ENCODE results near the gene SLC19A1. TPM values are rescaled to one million over a fixed set of nuclear protein-coding genes. Genes with fewer than 3 reads are reported as not detected.

Gene SLC19A1
- total and polyA plus RNA-seq, 8 donors, result 2.9 to 23.3 (median 5.3) TPM

GRCh38 chr21:45546636-45547544 is 4.7 kb upstream of the SLC19A1 start:
- 71 to 73% (median 72%) methylated on average over 16 of the region's 16 CpGs for WGBS, 5 donors
- TF ChIP-seq POLR2AphosphoS5 (IDR thresholded peaks at IDR 0.05), result no peak
- TF ChIP-seq POLR2A (IDR thresholded peaks at IDR 0.05), result no peak
- TF ChIP-seq CTCF (IDR thresholded peaks at IDR 0.05), result no peak
- TF ChIP-seq EP300 (IDR thresholded peaks at IDR 0.05), result no peak
- intact Hi-C loops (cut with DNase I; ENCODE audit: low total_unique reads), result no loop called here

GRCh38 chr21:45545691-45546531 is 3.7 kb upstream of the SLC19A1 start:
- H3K4me3 ChIP-seq, result no peak overlapping the region
- peaks cover 14 to 43% (median 27%) of the 10 kb centered on the region in 4 donors for H3K4me1 ChIP-seq
- TF ChIP-seq CTCF (IDR thresholded peaks at IDR 0.05), result no peak
- no peak for TF ChIP-seq EP300 (IDR thresholded peaks at IDR 0.05)
- no peak for TF ChIP-seq POLR2AphosphoS5 (IDR thresholded peaks at IDR 0.05)
- no peak for TF ChIP-seq POLR2A (IDR thresholded peaks at IDR 0.05)
- WGBS, 5 donors, result 87 to 93% (median 89%) methylated on average over 22 of the region's 22 CpGs
- no peak overlapping the region for H3K27ac ChIP-seq
- intact Hi-C loops (cut with DNase I; ENCODE audit: low total_unique reads), result no loop called here
- peaks cover 0 to 11% (median 0%) of the 10 kb centered on the region in 3 donors for H3K27me3 ChIP-seq
- no peaks in the 10 kb centered on the region for H3K9me3 ChIP-seq
- DNase-seq, result peak in 1 of 2 donors; percentile 22
- no peaks in the 10 kb centered on the region for H3K36me3 ChIP-seq

More at GRCh38 chr21:45546636-45547544, 4.7 kb upstream of the SLC19A1 start:
- Histone ChIP-seq H3K4me1 (peaks cover 6 to 41% (median 19%) of the 10 kb centered on the region in 4 donors), H3K27me3 (peaks cover 0 to 11% (median 0%) of the 10 kb centered on the region in 3 donors), H3K9me3 (no peaks in the 10 kb centered on the region), H3K36me3 (no peaks in the 10 kb centered on the region), H3K27ac (no peak overlapping the region), H3K4me3 (no peak overlapping the region)
- no peak for DNase-seq

GRCh38 chr21:45545236-45545570 is 3.0 kb upstream of the SLC19A1 start:
- Histone ChIP-seq H3K4me3 (no peak overlapping the region), H3K27me3 (peaks cover 0 to 9% (median 0%) of the 10 kb centered on the region in 3 donors), H3K27ac (no peak overlapping the region), H3K36me3 (no peaks in the 10 kb centered on the region), H3K9me3 (no peaks in the 10 kb centered on the region), H3K4me1 (peaks cover 14 to 40% (median 31%) of the 10 kb centered on the region in 4 donors)
- TF ChIP-seq POLR2AphosphoS5 (IDR thresholded peaks at IDR 0.05) (no peak), POLR2A (IDR thresholded peaks at IDR 0.05) (no peak), EP300 (IDR thresholded peaks at IDR 0.05) (no peak), CTCF (IDR thresholded peaks at IDR 0.05) (no peak)
- DNase-seq, result no peak
- intact Hi-C loops (cut with DNase I; ENCODE audit: low total_unique reads), result no loop called here
- 90 to 96% (median 94%) methylated on average over 6 of the region's 6 CpGs for WGBS, 5 donors
